HK-2 (cell line): ENCODE results near the gene XRN2.

ENCODE experiments used
- DNase-seq: peaks from one replicate; pipeline ENCODE4 v3.0.0-alpha.2; 2018; ENCODE audit not compliant: unreplicated experiment

The XRN2 gene

DNA sequence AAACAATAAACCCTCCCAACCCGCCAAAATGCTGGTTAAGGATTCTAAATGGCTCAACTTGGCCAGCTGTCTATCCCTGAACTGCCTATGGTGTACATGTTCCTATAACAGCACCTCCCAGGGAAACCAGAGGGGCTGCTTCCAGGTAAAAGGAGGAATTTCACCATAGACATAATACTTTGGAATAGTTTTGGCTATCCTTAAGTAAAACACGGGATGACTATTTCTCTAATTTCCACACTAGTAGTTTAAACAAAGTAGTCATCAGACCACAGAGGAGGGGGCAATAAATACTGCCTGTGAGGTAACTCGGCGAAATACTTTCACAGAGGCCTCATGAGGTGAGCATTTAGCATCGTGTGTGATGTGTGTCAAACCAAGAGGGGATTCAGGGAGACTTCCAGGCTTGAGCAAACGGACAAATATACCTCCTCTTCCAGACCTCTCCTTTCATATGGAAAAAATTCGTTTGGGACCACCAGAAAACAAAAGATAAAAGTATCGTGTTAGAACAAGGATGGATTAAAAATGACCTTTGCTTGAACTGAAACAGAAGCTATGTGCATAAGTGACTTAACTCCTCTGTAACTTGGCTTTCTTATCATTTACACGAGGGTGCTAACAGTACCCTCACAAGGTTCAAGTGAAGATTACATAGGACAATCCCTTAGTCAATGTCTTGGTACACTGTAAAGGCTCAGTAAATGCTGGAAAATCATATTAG lies 1.0 kb upstream of the XRN2 start:
- DNase-seq = no peak

GRCh38 chr20:21302664-21303060 lies 469 bp upstream of the XRN2 start:
- DNase-seq = no peak

DNA sequence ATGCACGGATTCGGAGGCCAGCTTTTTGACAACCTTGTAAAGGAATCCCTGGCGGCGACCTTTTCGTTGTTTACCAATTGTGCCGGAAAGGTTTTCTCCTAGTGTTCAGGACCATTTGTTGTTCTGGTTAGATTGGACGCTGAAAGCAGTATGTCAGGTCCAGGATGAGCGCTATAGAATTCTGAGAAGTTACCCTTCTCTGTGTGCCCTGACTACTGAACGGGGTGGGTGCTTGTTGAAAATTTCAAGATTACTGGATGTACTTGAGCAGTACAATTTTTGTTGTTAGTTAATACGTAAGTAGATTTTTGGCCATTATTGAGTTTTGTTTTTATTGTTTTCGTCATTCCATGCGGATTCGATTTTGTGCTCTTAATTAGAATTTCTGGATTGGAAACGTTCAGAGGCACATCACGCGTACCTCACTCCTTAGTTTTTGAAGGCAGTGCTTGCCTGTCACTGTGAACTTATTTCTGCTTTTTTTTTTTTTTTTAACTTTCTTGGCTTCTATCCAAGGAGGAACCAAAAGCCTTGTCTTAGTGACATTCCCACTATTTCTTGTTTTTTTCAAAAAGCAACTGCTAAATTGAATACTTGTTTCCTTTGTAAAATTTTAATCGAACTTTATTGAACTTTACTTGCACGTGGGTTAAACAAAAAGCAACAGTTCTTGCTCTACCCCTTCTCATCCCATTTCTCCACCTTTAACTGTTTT lies 898 bp downstream of the XRN2 start:
- no peak for DNase-seq

GRCh38 chr20:21308340-21308739 lies 5.2 kb downstream of the XRN2 start:
- no peak for DNase-seq

DNA sequence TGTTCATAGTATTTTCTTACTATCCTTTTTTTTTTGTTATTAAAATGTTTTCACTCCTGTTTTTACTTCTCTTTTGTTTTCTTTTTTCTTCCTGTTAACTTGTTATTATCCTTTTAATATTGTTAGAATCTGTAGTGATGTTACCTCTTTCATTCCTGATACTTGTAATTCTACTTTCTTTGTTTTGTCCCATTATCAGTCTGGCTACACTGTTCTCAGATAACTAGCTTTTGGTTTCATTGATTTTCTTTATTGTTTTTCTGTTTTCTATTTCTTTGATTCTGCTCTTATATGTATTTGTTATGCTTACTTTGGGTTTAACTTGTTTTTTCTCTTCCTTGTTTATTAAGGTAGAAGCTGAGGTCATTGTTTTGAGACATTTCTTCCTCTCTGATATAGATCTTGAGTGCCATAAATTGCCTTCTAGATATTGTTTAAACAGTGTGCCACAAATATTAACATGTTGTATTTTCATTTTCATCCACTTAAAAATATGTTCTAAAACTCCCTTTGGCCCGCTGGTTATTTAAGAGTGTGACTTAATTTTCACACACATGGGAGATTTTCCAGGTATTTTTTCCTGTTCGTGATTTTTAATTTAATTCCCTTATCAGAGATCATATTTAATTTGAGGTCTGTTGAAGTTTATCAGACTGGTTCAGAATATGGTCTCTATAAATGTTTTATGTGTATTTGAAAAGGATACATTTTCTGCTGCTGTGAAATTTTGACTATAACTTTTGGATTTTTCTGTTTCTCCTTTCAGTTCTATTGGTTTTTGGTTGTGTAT lies 6.7 kb downstream of the XRN2 start:
- no peak for DNase-seq

GRCh38 chr20:21312813-21313474 lies 9.8 kb downstream of the XRN2 start:
- no peak for DNase-seq

- no peak for DNase-seq
Observed at GRCh38 chr20:21315138-21315537, 12.0 kb downstream of the XRN2 start.

DNA sequence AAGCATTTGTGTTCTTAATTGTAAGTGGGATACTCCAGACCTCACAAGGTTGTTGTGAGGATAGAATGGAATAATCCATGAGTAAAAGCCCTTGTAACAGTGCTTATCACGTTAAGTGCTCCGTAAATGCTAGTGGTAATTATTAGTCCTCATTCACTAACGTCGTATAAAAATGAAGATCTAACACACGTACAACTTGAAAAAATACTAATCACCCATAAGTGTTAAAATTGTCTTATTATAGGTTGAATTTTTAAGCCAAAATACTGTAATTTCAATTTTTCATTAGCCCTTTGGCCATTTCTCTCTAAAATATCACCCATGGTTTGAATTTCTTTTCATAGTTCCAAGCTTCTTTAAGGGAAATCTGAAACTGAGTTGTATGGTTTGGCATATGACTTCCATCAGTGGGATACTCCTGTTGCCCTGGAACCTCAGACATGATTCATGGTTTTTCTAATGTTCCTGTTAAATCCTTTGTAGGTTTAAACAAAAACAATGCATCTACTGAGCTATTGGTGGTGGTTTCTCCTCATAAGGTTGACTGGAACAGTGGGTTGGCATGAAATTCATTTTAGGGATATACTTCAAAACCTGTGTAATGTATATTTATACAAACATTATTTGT lies 19.1 kb downstream of the XRN2 start:
- no peak for DNase-seq

DNA sequence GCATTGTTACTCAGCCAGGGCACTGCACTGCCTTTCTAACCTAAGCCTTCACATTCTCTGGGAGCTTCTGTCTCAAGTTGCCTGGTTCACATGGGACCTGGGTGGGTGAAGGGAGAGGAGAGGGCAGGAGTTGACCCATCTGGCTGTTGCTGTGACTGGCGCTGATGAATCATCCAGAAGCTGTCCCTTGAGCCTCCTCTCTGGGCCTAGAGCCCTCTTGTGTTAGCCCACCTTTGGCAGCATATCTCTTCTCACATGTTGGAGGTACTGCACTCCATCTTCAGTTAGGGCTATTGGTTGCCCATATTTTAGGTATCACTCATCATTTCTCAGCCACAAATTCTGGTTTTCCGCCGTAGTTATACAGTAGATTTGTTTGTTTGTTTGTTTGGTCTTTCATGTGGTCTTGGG lies 19.8 kb downstream of the XRN2 start:
- DNase-seq = no peak

GRCh38 chr20:21323640-21324039 lies 20.5 kb downstream of the XRN2 start:
- DNase-seq = no peak

DNA sequence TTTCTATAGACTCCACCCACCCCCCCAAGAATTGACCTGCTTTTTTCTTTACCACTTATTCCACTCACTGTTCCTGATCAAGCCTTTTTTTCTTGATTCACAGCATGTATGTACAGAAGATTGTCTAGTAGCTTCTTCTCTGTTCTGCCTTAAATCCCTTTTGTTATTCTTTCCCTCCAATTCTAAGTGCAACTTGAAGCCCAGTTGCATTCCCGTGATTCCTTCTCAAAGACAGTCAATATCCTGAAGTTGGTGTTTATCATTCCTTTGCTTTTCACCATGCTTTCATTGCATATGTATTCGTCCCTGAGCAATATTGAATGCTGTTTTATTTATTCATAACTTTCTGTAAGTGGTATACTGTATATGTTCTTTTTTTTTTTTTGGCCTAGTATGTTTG lies 21.0 kb downstream of the XRN2 start:
- no peak for DNase-seq

GRCh38 chr20:21325296-21325695 lies 22.2 kb downstream of the XRN2 start:
- no peak for DNase-seq

DNA sequence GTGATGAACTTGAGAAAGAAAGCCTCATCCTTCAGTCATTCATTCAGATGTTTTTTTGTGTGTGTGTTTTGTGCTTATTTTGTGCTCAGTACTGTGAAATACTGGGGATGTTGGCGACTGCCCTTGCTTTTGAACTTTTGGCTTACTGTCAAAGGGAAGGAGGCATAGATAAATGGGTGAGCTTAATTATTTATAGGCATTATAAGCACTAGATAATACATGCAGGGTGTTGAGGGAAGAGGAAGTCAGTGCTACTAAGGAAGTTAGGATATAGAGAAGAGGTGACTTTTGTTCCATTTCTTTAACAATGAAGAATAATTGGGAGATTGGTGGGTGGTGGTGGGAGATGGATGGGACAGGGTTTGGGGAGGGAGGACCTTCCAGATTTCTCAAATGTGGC lies 23.6 kb downstream of the XRN2 start:
- no peak for DNase-seq

DNA sequence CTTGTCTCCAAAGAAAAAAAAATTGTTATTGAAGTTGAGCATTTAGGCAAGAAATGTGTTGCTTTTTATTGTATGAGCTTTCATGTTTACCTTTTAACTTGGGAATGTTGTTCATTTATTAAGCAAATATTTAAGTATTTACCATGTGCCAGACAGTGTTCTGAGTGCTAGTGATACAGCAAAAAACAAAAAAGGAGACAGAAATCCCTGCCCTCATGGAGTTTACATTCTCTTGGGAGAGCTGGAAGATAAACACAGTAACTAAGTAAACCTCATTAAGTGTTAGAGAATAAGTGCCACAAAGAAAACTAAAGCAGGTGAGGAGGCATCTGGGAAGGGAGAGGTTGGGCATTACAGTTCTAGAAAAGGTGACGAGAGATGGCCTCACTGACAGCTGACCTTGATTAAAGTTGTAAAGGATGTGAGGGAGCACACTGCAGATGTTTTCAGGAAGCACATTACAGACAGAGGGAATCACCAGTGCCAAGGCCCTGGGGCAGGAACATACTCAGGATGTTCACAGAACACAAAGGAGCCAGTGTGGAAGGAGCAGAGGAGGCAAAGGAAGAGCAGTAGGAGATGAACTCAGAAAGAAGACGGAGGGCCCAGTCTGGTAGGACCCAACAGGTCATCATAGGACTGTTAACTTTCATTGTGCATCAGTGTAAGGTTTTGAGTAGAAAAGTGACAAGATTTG lies 33.5 kb downstream of the XRN2 start:
- DNase-seq = no peak

- no peak for DNase-seq
Observed at GRCh38 chr20:21338291-21338690, 35.2 kb downstream of the XRN2 start.

GRCh38 chr20:21339499-21339898 lies 36.4 kb downstream of the XRN2 start:
- DNase-seq = no peak

GRCh38 chr20:21340991-21341697 lies 38.0 kb downstream of the XRN2 start:
- no peak for DNase-seq

DNA sequence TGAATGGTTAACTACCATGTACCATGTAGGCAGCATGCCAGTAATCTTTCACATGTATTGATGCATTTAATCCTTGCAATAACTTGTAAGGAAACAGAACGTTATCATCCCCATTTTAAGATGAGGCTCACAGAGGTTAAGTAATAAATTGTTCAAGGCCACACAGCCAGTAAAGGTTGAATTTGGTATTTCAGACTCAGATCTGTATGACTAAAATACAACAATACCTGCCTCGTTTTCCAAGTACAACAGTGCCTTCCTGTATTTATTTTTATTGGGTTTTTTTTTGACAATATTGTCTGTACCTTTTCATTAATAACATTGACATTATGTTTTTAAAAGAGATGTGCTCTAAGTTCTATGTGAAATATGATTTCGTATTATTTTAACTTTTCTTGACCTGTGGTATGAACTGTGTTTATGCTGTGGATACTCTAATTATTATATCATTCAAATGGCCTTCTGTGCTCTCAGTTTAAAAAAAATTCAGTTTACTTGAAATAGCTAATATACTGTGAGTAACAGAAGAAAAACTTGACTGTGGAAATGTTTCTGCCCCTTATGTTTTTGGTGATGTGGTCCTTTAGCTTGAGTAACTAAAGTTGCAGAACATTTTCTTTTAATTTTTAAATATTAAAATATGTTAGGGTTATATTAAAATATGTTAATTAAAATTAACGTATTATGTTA lies 39.7 kb downstream of the XRN2 start:
- DNase-seq = no peak

DNA sequence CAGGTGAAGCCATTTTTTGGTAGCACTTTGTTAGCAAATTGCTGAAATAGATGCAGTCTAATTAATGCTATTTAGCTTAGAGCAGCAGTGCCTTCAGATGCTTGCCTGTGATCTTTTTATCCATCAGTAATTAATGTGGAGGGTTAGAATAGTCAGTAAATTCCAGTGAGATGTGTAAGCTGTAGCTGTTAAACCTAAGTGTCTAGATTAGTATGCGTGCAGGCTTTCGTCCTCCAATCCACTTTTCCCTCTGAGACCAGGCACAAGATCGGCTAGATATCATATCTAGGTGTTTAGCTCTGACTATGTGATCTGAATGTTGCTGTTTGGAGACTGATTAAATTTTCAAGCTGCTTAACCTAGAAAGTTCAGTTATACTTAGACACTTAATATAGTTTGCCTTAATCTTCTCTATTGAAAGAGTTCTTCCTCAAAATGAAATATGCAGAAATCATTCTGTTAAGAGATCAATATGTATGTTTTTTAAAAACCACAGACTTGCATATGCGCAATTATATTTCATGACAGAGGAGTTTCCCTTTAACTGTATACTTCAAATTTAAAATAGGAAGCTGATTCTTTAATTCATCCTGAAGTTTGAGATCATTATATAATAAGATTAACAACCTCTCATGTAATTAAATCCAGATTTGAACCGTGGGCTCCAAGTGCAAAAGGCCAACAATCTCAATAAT lies 41.2 kb downstream of the XRN2 start:
- no peak for DNase-seq
